K562 (cell line): ENCODE data around the gene SAXO2. TPM values are rescaled to one million over a fixed set of nuclear protein-coding genes. Genes with fewer than 3 reads are reported as not detected.
A peak's percentile ranks its signal among the peaks of the same experiment; 100 is the strongest.
"Not testable (repeated sequence)": the region's sequence is repeated elsewhere in the genome, so short reads cannot be mapped to it uniquely, and the experiment has no call there.

Source experiments
- ATAC-seq: fragments of 200-7000 bp; cut with Tn5 transposase; 3 replicates; pipeline ENCODE4 v1.9.1; 2020; ENCODE audit warnings: moderate library complexity
- BruUV-seq: library from RNA; stranded (reverse); fragments of 400-500 nt; replicated peaks from 2 replicates; lab custom pipeline; 2021; lab: Mats Ljungman, UMichigan
- CTCF ChIA-PET: fragments of 300-600 bp; formaldehyde crosslinking; extraction: SDS; loops from one replicate; lab custom pipeline; 2021; ENCODE audit warnings: low intra/inter-chr PET ratio; lab: Yijun Ruan, JAX
- POLR2A ChIA-PET: fragments of 300-600, 350-650 bp; sonication (Branson Sonifier 250); formaldehyde crosslinking; extraction: SDS; loops from one replicate; lab custom pipeline; 2021; ENCODE audit warnings: antibody characterized with exemption, inconsistent platforms; lab: Yijun Ruan, JAX
- DNase-seq, 4 experiments: peaks; one replicate each; pipeline versions ENCODE4 v3.0.0 to v3.0.0-alpha.2; 2011 to 2018; ENCODE audit warnings: low spot score in 3 of 4, mixed read lengths in 3 of 4; ENCODE audit errors: extremely low read depth in 1 of 4
- FAIRE-seq: peaks from 2 replicates; lab custom pipeline; 2011; peaks lifted over from hg19 to GRCh38; lab: Jason Lieb, UNC
- H2AFZ ChIP-seq: 2 replicates; pipeline ENCODE4 v1.6.0; 2011; ENCODE audit warnings: low read depth, low read length, control low read depth, inconsistent platforms
- H3K27ac ChIP-seq: fragments of 200-600 bp; 3 replicates; pipeline ENCODE4 v1.8.0; 2011; ENCODE audit warnings: low read depth, mild to moderate bottlenecking, control low read depth, inconsistent platforms, low read length, moderate library complexity, mixed read lengths; ENCODE audit errors: extremely low read depth
- H3K27me3 ChIP-seq, 2 experiments: fragments of 300-600 bp in 1 of 2; 2 replicates in 1 of 2; 3 replicates in 1 of 2; pipeline versions ENCODE4 v1.6.0 to v1.8.0; 2011; ENCODE audit warnings: inconsistent platforms in 2 of 2, low read length in 2 of 2, mild to moderate bottlenecking in 1 of 2, mixed read lengths in 1 of 2, moderate library complexity in 1 of 2; ENCODE audit not compliant: control insufficient read depth in 2 of 2, insufficient read depth in 2 of 2
- H3K36me3 ChIP-seq: fragments of 300-600 bp; 3 replicates; pipeline ENCODE4 v1.8.0; 2011; ENCODE audit warnings: mild to moderate bottlenecking, low read length, inconsistent platforms; ENCODE audit not compliant: control insufficient read depth, insufficient read depth
- H3K4me1 ChIP-seq, 2 experiments: fragments of 200-600 bp in 1 of 2; replicated peaks in 1 of 2; 2 replicates in 1 of 2; 3 replicates in 1 of 2; pipeline versions ENCODE4 v1.5.1 to v1.8.0; 2011; ENCODE audit warnings: inconsistent platforms in 2 of 2, low read length in 2 of 2, mild to moderate bottlenecking in 1 of 2, mixed read lengths in 1 of 2, moderate library complexity in 1 of 2; ENCODE audit not compliant: control insufficient read depth in 2 of 2, insufficient read depth in 2 of 2
- H3K4me2 ChIP-seq: 2 replicates; pipeline ENCODE4 v1.6.1; 2011; ENCODE audit warnings: low read length, control low read depth, inconsistent platforms, mixed read lengths; ENCODE audit not compliant: insufficient read depth
- H3K4me3 ChIP-seq: fragments of 200-600 bp; sonication (generic), shearing (Covaris generic); 2 replicates; pipeline ENCODE4 v1.5.1; 2016; ENCODE audit warnings: control low read depth, inconsistent platforms
- H3K79me2 ChIP-seq: fragments of 200-600 bp; 3 replicates; pipeline ENCODE4 v1.8.0; 2011; ENCODE audit warnings: low read length, inconsistent platforms; ENCODE audit not compliant: control insufficient read depth, insufficient read depth
- H3K9ac ChIP-seq, 2 experiments: 2 replicates each; pipeline versions ENCODE4 v1.6.0 to v1.6.1; 2011; ENCODE audit warnings: low read depth in 2 of 2, low read length in 2 of 2, control low read depth in 1 of 2, inconsistent platforms in 1 of 2, mild to moderate bottlenecking in 1 of 2, mixed read lengths in 1 of 2; ENCODE audit not compliant: insufficient read depth in 1 of 2
- H3K9me1 ChIP-seq: one replicate; pipeline ENCODE4 v1.6.0; 2011; ENCODE audit warnings: inconsistent platforms, mild to moderate bottlenecking, low read length, moderate library complexity; ENCODE audit not compliant: control insufficient read depth, insufficient read depth
- H3K9me3 ChIP-seq: replicated peaks from 2 replicates; pipeline ENCODE4 v1.5.1; 2011; ENCODE audit warnings: low read depth, low read length, inconsistent platforms; ENCODE audit not compliant: control insufficient read depth, insufficient read depth
- H4K20me1 ChIP-seq: replicated peaks from 2 replicates; pipeline ENCODE4 v1.6.1; 2011; ENCODE audit warnings: low read length, inconsistent platforms, mixed read lengths; ENCODE audit not compliant: control insufficient read depth, insufficient read depth
- CTBP1 ChIP-seq: fragments of 450-650 bp; IDR thresholded peaks from 2 replicates; pipeline ENCODE4 v1.6.1; 2016; ENCODE audit warnings: borderline replicate concordance
- ELF1 ChIP-seq: fragments of 200-800 bp; sonication (Bioruptor generic); IDR thresholded peaks from 2 replicates; pipeline ENCODE4 v1.6.1; 2016; ENCODE audit warnings: missing genetic modification characterization, missing compliant biosample characterization
- PHF8 ChIP-seq: fragments of 200-600 bp; sonication (generic); IDR thresholded peaks from 2 replicates; pipeline ENCODE4 v1.6.1; 2012; ENCODE audit warnings: mixed run types, mild to moderate bottlenecking, inconsistent platforms, low read length, moderate library complexity, borderline replicate concordance
- ZFX ChIP-seq: sonication (generic); formaldehyde crosslinking; IDR thresholded peaks from 2 replicates; pipeline ENCODE4 v1.8.0; 2022; ENCODE audit warnings: mild to moderate bottlenecking, missing genetic modification reagents, moderate library complexity
- WGBS: fragments of 100-300 bp; shearing (Covaris generic); methylation state at CpG from one replicate; pipeline ENCODE4 v1.1.6; 2016; ENCODE audit warnings: low coverage, mixed read lengths; ENCODE audit not compliant: insufficient coverage; ENCODE audit errors: missing lambda C conversion rate; 5-methylcytosine and 5-hydroxymethylcytosine counted together
- in situ Hi-C: fragments of 300-500 bp; cut with MboI; formaldehyde crosslinking; loops from 4 replicates; pipeline ENCODE4 v1.15.0; 2018; ENCODE audit warnings: inconsistent platforms, mixed read lengths
- intact Hi-C: fragments of 100-400 bp; cut with micrococcal nuclease; formaldehyde crosslinking; loops from 2 replicates; pipeline ENCODE4 v1.14.2; 2022
- polyA plus RNA-seq, 8 experiments: library from polyadenylated mRNA; depleted of rRNA in 4 of 8; stranded (reverse) in 5 of 8; unstranded in 3 of 8; fragments of >200 nt; fragmentation: Nextera tagmentation in 2 of 8; fragmentation: Illumina TruSeq in 1 of 8; extraction: Ambion mirVana in 2 of 8; extraction: Trizol in 1 of 8; gene quantifications; 2 replicates each; pipeline versions ENCODE4 v1.2.1 to v1.2.3, GENCODE V29; 2011 to 2014; ENCODE audit warnings: inconsistent platforms in 1 of 8, missing spikeins in 1 of 8
- total RNA-seq, 7 experiments: library from RNA; depleted of rRNA in 6 of 7; stranded (reverse); fragments of >200 nt in 6 of 7; fragmentation: Illumina TruSeq in 2 of 7; extraction: Trizol in 2 of 7; gene quantifications; 2 replicates each; pipeline versions ENCODE4 v1.2.1 to v1.2.3, GENCODE V29; 2011 to 2021; ENCODE audit warnings: low replicate concordance in 1 of 7

The SAXO2 gene
- total and polyA plus RNA-seq, 9 of the 15 experiments (the other 6 are each of a cell fraction or from before 2014, with no cell fraction given): 3.1 to 14.2 (median 8.2) TPM

GRCh38 chr15:82299511-82299914 is 36.9 kb downstream of the SAXO2 start:
- DNase-seq, H3K36me3 ChIP-seq, H3K4me3 ChIP-seq, in situ Hi-C loops, H3K9me1 ChIP-seq, H3K4me2 ChIP-seq, FAIRE-seq, H3K27ac ChIP-seq, POLR2A ChIA-PET, H4K20me1 ChIP-seq, H3K79me2 ChIP-seq, intact Hi-C loops, CTCF ChIA-PET, H3K4me1 ChIP-seq, BruUV-seq, H3K9me3 ChIP-seq, H3K27me3 ChIP-seq: not testable (repeated sequence)
- TF ChIP-seq CTBP1 (peak; percentile 25; the same call in 1 of the 2 replicates), ZFX (CRISPR knock-in tag) (peak; percentile 49), PHF8 (0 out of 2 replicates have a peak, but pooled peaks have one; percentile 13), ELF1 (tag) (peak; percentile 56; the same call in 1 of the 2 replicates)
- H2AFZ ChIP-seq: peak overlapping the region; percentile 74
- H3K9ac ChIP-seq: peak overlapping the region in 1 of 2 experiments; percentile 76; a peak in 2 of 4 replicates
- peak; percentile 73 for ATAC-seq
- 8% methylated on average over 3 of the region's 6 CpGs for WGBS

DNA sequence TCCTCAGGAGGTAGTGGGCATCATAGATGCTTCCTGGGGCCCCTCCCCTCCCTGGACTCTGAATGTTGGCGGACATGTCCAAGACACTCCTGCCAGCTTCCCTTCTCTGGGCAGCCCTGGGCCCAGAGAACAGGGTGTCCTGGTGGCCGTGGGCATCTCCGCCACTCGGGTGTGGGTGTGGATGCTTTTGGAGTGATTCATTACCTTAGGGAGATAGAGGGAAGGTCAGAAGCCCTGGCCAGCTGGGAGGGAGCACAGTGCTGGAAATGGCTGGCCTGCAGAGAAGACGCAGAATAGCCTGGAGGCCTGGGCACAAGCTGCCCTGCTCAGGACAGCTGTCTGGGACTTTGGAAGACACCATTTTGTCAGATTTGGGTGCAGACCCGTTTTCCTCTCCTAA is 37.7 kb downstream of the SAXO2 start:
- ATAC-seq, H3K4me1 ChIP-seq, H3K9ac ChIP-seq, H3K9me3 ChIP-seq, H2AFZ ChIP-seq, H3K4me3 ChIP-seq, H3K27me3 ChIP-seq, H3K79me2 ChIP-seq, CTCF ChIA-PET, DNase-seq, BruUV-seq, H3K36me3 ChIP-seq, H4K20me1 ChIP-seq, H3K9me1 ChIP-seq, H3K4me2 ChIP-seq, H3K27ac ChIP-seq, POLR2A ChIA-PET, in situ Hi-C loops, intact Hi-C loops, FAIRE-seq: not testable (repeated sequence)
- 30% methylated on average over 5 of the region's 6 CpGs for WGBS
